IPS DF 4.7 (cell line): Measurements from ENCODE around the gene PFKL.
"Not testable (repeated sequence)": the region's sequence is repeated elsewhere in the genome, so short reads cannot be mapped to it uniquely, and the experiment has no call there.

Source experiments
- DNase-seq: peaks from one replicate; pipeline ENCODE4 v3.0.0-alpha.2; 2013; ENCODE audit warnings: low spot score; ENCODE audit errors: extremely low read depth

Gene PFKL

GRCh38 chr21:44275041-44275440, 24.8 kb upstream of the PFKL start:
- no peak for DNase-seq

GRCh38 chr21:44279354-44280260, 20.2 kb upstream of the PFKL start:
- DNase-seq: no peak

GRCh38 chr21:44281801-44282200, 18.1 kb upstream of the PFKL start:
- DNase-seq: no peak

- no peak for DNase-seq
Observed at GRCh38 chr21:44282370-44282769, 17.5 kb upstream of the PFKL start.

- not testable (repeated sequence) for DNase-seq
Observed at GRCh38 chr21:44283211-44283785, 16.6 kb upstream of the PFKL start.

- DNase-seq: no peak
Observed at GRCh38 chr21:44283948-44284347, 15.9 kb upstream of the PFKL start.

GRCh38 chr21:44285138-44285992, 14.5 kb upstream of the PFKL start, which contains the start of gene AIRE:
TSS of gene AIRE (plus strand) at chr21:44285876. CDS start at chr21:44286007, 131 bp downstream.
- DNase-seq: no peak

GRCh38 chr21:44286086-44286715, 13.7 kb upstream of the PFKL start:
- DNase-seq: no peak

- DNase-seq: no peak
Observed at GRCh38 chr21:44286716-44287632, 12.9 kb upstream of the PFKL start.

- DNase-seq: no peak
Observed at GRCh38 chr21:44288251-44289110, 11.4 kb upstream of the PFKL start.

- no peak for DNase-seq
Observed at GRCh38 chr21:44289381-44290010, 10.4 kb upstream of the PFKL start.

- DNase-seq: no peak
Observed at GRCh38 chr21:44290327-44291077, 9.4 kb upstream of the PFKL start.

- DNase-seq: no peak
Observed at GRCh38 chr21:44291078-44291935, 8.5 kb upstream of the PFKL start.

- no peak for DNase-seq
Observed at GRCh38 chr21:44291936-44292811, 7.7 kb upstream of the PFKL start.

GRCh38 chr21:44292812-44293195, 7.0 kb upstream of the PFKL start:
- DNase-seq: no peak

- no peak for DNase-seq
Observed at GRCh38 chr21:44293551-44294231, 6.2 kb upstream of the PFKL start.
